ENCODE results near the gene YTHDC1.

Gene YTHDC1

GRCh38 chr4:68336530-68336929 lies 13.4 kb downstream of the YTHDC1 start:
- TF ChIP-seq CTCF (IDR thresholded peaks at IDR 0.05; ENCODE audit: low read depth, low read length, missing control alignments): no peak
- DNase-seq (ENCODE audit: extremely low read depth, low read depth): no peak
- H3K4me3 ChIP-seq (replicated peaks; ENCODE audit: low read depth, low read length): no peak overlapping the region

- H3K4me3 ChIP-seq (replicated peaks; ENCODE audit: low read depth, low read length): no peak overlapping the region
- no peak for TF ChIP-seq CTCF (IDR thresholded peaks at IDR 0.05; ENCODE audit: low read depth, low read length, missing control alignments)
- no peak for DNase-seq (ENCODE audit: extremely low read depth, low read depth)
These were observed 23.7 kb downstream of the YTHDC1 start for GRCh38 chr4:68326141-68326540.

- TF ChIP-seq CTCF (IDR thresholded peaks at IDR 0.05; ENCODE audit: low read depth, low read length, missing control alignments): no peak
- no peak for DNase-seq (ENCODE audit: extremely low read depth, low read depth)
- no peak overlapping the region for H3K4me3 ChIP-seq (replicated peaks; ENCODE audit: low read depth, low read length)
These were observed 25.2 kb downstream of the YTHDC1 start for GRCh38 chr4:68324519-68325262.

- H3K4me3 ChIP-seq (replicated peaks; ENCODE audit: low read depth, low read length): no peak overlapping the region
- TF ChIP-seq CTCF (IDR thresholded peaks at IDR 0.05; ENCODE audit: low read depth, low read length, missing control alignments): no peak
- no peak for DNase-seq (ENCODE audit: extremely low read depth, low read depth)
These were observed 30.9 kb downstream of the YTHDC1 start for GRCh38 chr4:68319040-68319439.

- TF ChIP-seq CTCF (IDR thresholded peaks at IDR 0.05; ENCODE audit: low read depth, low read length, missing control alignments): no peak
- DNase-seq (ENCODE audit: extremely low read depth, low read depth): no peak
- H3K4me3 ChIP-seq (replicated peaks; ENCODE audit: low read depth, low read length): no peak overlapping the region
These were observed 33.5 kb downstream of the YTHDC1 start for GRCh38 chr4:68316193-68316969.

- TF ChIP-seq CTCF (IDR thresholded peaks at IDR 0.05; ENCODE audit: low read depth, low read length, missing control alignments): no peak
- no peak overlapping the region for H3K4me3 ChIP-seq (replicated peaks; ENCODE audit: low read depth, low read length)
- no peak for DNase-seq (ENCODE audit: extremely low read depth, low read depth)
These were observed 39.1 kb downstream of the YTHDC1 start for GRCh38 chr4:68310651-68311247.
